DMS 273 (cell line): Measurements from ENCODE around the gene ANO4.

Source experiments
- DNase-seq: peaks from one replicate; lab custom pipeline; 2025; ENCODE audit not compliant: unreplicated experiment; lab: John Stamatoyannopoulos, UW

ANO4 gene

DNA sequence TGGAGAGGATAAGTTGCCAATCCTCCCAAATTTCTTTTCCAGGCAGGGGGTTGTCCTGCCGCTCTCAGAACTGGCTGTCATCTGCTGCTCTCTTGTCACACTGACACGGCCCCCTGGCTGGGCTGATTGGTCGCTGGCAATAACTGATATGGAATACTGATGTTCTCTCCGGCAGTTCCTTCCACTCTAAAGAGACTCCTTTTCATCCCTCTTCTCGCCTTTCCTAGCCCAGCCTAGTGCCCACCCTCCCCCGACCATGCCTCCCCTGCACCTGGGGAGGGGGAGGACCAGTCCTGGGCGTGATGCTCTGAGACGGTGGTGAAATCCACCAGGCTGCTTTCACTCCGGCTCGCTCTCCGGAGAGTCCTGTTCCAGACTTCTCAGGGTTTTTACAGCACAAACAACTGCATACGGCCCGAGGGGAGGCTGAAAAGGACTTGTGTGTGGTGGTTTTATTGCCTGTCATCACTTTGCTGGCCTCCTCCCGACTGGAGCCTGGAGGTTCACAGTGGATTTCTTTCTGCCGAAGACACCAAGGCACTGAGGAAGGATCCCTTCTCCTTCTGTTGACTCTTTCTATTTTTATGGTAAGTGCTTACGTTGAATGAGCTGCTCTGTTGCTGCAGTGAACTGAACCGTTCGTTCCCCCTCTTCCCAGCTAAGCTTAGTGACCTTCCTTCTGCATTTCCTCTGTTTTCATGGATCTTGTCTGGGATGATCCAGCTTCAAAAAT is at the start of gene ANO4:
Gene ANO4 (plus strand): TSS at position 336 of the 733 bp plus-strand sequence. CDS start 107,010 bp downstream, outside the sequence.
- DNase-seq = no peak

DNA sequence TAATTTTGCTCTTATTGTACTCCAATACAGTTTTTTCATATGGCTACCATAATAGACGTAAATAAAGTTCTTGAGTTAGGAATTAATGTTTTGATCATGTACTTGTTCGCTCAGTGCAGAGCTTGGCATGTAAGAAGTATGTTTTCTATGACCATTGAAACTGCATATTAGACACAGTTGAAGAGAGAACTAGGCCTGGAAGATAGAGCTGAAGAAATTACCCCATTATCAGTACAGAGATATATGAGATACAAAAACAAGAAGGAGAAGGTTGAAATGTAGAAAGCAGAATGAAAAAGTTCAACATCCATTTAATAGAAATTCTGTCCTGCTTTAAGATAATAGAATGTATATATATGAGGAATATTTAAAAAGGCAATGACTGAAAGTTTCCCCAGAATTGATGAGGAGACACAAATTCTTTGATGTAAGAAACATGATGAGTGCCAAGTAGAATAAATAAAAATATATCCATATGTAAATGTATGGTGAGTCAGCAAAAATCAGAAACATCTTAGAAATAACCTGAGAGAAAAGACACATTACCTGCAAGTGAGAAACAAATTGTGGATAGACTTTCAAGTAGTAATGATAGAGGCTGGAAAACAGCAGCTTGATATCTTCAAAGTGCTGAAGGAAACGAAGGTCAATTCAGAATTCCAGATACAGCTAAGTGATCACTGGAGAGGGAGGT is 49.1 kb upstream of the ANO4 start:
- no peak for DNase-seq

DNA sequence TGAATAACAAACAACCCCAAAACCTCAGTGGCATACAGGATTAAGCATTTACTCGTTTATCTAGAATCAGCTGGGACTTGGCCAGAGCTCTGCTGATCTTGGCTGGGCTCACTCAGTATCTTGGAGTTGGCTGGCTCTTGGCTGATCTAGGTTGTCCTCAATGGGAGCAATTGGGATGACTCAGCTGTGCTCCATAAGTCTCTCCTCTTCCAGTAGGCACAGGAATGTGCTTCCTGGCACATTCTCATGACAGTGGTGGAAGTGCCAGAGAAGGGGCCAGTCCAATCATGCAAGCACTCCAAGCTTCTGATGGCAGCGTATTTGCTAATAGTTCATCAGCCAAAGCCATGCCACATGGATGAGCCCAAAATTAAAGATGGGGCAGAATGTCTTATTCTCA is 41.7 kb upstream of the ANO4 start:
- DNase-seq = no peak

DNA sequence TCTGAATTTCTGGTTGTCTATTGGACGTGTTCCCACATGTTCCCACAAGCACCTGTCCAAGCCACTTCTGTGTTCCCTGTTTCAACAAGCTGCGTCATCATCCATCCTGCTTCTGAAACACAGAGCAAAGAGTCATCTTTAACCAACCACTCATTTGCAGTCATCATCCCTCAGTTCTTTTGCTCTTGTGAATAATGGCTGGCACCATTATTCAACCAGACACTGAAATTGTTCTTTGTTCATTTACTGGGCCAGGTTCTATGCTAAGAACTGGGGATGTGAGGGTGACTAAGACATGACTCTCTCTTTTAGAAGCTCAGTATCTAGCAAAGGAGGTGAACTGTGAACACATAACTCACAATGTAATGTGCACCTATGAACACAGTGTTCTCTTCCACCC is 40.7 kb upstream of the ANO4 start:
- DNase-seq = no peak

DNA sequence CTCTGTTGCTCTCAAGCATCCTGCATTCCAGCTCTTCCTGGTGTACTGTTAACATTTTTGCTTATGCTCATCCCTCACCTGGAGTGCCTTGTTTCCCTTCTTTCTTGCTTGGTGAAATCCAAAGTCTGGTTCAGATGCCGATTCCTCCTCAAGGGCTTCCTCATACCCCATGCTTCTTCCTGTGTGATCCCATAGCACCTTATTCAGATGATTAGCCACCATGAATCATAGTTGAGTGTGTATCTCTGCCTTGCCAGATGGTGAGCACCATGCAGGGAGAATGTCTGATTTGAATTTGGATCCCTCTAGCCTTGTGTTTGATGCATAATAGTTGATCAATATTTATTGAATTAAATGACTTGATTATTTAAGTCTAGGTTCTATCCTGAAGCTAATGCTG is 39.4 kb upstream of the ANO4 start:
- DNase-seq = no peak

DNA sequence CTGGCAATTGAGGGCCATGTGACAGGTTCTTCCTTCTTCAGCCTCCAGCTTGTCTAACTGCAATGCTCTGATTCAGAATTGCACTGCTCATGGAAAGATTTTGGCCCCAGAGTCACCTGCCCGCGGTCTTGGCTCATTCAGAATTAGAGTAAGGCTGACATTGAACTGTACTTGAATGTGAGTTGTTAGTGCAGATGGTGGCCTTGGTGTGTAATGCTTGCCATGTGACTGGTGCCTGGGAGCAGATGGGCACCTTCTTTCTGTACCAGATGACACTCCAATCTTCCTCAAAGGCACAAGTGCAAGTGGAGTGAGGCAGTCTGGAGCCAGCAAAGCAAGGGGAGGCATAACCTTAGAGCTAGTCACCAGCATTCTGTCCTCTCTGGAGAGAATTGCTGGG is 36.5 kb upstream of the ANO4 start:
- peak; percentile 81 for DNase-seq

DNA sequence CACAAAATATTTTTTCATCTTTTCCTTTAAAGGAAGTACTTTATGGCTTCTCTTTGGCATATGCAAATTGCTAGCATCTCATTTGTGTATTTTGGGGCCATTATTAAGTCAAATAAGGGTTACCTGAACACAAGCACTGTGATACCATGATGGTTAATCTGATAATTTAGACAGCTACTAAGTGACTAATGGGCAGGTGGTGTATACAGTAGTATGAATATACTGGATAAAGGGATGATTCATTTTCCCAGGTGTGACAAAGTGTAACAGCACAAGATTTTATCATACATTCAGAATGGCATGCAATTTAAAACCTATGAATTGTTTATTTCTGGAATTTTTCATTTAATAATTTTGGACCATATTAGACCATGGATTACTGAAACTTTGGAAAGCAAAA is 27.2 kb upstream of the ANO4 start:
- DNase-seq = no peak

DNA sequence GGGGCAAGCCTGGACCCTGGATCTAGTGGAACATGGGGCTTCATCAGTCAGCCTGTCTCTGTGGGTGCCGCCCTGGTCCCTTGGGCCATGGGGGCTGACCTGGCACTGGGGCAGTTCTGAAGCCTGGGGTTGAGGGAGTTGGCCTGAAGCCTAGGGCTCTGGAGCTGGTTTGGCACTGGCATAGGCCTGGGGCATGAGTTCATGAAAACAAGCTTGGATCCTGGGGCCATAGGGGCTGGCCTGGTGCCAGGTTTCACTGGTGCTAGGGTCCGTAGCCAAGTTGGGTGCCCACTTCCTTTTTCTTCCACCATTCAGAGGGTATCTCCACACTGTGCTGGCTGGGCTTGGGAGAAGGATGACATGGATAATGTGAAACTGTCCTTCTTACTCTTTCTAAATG is 26.6 kb upstream of the ANO4 start:
- no peak for DNase-seq

DNA sequence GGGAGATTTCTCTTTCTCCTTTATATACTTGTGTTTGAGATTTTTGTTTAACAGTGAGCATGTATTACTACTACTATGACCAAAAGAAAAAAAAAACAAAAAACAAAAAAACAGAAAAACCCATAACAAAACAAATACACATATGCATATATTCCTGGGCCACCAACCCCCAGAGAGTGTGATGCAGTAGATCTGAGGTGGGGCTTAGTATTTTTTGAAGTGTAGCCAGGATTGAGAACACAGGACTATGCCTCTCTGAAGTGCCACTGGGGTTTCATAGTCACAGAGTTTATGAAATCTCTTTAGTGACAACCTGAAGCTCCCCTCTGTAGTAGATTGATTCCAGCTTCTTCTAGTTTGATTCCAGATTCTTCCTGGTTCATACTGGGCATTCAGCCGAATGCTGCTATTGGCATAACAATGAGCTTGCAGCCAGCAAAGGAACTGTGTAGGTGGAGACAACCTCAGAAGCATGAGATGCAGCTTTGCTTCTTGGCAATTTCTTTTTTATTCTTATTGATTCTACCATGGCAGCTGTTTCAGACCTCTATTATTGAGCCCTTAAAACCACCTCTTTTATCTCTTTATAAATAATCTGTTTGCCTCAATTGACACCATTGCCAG is 15.5 kb upstream of the ANO4 start:
- DNase-seq = no peak

DNA sequence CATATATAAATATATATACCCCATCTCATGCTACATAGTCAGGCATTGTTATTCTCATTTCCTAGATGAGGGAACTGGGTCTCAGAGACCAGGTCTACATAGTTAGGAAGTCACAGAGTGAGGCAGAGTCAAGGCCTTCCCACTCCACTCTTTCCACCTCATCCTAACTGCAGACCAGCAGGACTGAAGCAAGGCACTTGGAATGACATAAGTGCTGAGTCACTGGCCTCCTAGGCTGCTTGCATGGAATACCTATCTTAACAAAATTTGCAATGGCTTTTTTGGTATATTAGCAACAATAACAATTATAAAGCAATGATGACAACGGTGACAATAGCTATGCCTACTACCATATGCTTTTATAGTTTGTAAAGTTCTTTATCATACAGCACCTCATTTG is 5.4 kb upstream of the ANO4 start:
- no peak for DNase-seq

DNA sequence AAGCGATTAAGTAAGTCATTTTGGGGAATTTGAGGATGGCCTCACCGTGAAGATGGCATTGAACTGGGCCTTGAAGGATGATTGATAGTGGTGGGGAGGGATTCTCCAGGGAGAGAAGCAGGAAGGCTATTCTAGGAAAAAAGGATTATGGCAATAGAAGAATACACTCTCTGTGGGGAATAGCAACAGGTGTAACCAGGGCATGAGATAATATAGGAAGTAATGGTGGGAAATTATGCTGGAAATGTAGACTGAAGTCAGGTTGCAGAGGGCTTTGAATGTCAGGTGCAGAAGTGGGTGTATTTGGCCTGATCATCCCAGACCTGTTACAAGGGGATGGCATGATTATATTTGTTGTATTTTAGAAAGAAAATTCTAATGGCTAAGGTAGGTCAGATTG is 4.6 kb upstream of the ANO4 start:
- no peak for DNase-seq

DNA sequence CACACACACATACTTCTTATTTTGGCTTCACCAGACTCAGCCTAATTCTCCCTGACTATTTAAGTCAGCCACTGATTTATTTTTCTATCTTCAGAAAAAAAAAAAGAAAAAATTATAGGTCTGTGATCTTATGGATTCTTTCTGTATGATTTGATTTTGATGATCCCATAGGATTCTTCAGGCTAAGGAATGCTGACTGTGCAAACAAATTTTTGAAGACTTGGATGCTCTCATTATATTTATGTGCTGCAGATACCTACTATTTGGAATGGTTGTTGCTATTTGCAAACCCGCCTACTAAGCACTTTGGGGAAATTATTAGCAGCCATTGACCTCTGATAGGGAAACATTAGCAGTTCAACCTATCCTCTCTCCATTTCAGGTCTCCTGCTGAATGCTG is 4.0 kb upstream of the ANO4 start:
- no peak for DNase-seq

DNA sequence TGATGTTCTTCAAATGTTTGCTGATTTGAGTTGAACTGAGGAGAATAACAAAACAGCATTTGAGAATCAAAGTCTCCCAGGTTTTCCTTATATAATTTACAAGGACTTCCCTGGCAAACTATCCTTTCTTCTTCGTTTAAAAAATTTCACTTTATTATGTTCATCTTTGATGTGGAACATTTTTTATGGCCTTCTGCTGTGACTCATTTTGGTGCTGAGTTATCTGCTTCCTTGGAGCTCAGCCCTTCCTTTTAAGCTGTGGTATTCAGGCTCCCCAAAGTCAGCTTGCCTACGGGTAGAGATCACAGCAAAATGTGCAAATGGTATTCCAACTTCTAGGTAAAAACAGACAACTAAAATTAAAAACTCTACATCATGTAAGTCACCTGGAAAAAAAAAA is 1.4 kb upstream of the ANO4 start:
- DNase-seq = no peak

DNA sequence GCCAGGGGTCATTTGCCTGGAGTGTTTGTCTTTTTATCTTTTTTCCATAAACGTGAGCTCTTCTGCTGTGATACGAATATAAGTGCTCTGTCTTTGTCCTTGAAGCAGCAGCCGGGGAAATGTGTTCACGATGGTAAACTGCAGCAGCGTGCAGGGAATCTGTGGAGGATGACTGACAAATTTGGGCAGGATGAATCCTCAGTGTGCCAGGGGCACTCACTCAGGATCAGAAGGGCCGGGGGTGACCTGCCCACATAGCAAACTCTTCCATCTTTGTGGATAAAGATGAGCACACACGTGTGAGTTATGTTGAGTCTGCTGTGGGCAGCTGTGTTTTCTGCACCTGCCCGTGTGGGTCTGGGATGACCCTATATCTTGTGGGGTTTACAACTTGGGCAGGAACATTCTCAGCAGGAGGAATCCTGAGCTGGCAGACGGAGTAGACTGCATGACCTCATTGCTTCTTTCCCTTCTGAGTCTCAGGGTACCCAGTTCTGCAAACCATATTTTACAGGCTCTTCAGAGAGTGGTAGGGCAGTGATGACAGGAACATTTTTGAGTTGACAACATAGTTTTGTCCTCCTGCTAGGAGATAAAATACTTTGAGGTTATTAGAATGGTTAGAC is 711 bp downstream of the ANO4 start:
- DNase-seq = no peak

DNA sequence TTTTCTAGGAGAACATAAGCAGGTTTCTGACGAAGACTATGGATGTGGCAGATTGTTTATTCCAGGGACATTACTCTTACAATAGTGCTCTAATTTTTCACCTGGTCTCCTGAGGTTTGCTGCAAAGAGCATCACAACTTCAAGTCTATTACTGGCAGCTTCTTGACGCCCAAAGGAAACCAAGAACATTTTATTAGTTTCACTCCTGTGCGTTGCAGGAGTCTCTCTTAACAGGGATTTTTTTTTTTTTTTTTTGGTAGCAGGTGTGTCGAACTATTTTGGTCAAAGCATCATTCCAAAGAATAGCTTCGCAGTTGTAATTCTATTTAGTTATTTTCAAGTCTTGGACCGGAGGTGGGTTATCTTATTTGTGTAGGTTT is 1.2 kb downstream of the ANO4 start:
- DNase-seq = no peak

DNA sequence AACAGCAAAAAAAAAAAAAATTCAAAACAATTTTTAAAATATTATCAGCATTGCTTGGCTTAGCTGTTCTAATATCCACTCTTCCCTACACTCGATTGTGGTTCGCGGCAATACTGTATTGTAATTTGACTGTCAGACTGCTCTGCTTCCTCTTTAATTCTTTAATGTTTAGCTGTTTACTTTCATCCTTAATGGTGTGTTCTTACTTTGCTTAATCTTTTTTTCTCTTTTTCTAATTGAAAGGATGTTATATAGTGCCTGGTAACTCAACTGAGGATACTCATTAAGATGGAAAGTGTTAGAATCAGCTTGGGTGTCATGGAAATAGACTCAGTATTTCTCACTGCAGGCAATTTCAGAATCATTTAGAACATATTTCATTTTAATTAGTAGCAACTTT is 2.0 kb downstream of the ANO4 start:
- DNase-seq = no peak

DNA sequence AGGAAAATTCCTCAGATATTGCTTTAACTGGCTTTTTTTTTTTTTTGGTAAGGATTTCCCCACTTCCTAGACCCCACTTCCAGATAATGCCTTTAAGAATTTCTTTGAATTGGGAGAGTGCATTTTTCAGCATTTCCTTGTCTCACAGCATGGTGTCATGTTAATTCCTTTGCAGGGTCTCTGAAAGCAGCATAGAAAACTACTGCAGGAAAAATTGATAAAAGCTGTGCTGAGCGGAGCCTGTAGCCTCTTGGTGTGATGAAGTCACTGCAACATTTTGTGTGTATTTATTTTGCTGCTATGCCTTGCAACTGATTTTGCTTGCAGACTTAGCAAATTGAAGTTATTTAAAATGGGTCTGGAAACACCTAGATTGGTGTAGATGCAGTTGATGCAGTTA is 2.7 kb downstream of the ANO4 start:
- no peak for DNase-seq

DNA sequence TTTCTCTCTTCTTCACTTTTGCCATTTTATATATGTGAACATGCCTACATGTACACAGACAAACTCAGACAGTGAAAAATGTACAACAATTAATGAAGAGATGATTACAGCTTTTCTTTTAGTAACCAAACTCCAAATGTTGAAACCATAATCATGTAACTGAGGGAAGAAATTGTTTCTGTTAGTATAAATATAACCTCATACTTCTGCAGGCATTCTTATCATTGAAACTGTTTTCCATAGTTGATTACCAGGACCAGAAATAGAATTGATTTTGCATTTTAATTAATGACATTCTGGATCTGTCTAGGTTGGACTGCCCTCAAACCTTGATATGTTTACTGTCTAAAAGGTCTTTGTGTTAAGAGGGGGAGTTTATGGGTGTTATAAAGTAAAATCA is 3.2 kb downstream of the ANO4 start:
- no peak for DNase-seq

DNA sequence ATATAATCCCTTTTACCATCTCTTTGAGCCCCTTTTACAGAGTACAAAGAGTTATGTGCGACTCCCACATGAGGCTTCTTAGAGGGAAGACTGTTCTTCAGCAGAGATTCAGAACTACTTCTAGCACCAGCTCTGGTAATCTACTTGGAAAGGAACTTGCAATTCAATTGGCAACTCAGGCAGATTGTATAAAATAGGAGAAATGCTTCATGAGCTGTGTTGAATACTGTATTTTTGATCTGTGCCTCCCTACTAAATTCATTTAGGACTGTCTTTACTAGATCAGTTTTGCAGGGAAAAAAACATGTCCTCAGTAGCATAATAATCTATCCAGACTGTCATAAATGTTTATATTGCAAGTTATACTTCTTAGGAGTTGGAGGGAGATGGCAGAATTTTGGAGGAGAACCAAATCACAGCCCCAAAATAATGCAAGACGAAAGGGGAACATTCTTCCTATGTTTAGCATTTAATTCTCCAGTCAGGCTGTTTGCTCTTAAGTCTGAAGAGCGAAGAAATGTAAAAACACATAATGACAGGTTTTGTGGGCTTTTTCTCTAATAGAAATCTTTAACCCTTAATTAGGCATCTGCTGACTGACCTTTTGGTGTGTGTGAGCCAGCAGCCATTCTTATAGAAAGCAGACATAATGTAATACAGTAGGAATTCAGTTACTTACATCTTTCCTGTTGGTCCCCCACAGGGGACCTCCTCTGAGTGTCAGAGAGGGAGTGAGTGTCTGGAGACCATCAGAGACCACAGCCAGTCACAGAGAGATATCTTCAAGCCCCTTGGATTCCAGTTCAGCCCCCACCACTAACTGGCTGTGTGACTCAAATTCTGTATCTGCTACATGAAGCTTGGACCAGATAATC is 3.9 kb downstream of the ANO4 start:
- no peak for DNase-seq

DNA sequence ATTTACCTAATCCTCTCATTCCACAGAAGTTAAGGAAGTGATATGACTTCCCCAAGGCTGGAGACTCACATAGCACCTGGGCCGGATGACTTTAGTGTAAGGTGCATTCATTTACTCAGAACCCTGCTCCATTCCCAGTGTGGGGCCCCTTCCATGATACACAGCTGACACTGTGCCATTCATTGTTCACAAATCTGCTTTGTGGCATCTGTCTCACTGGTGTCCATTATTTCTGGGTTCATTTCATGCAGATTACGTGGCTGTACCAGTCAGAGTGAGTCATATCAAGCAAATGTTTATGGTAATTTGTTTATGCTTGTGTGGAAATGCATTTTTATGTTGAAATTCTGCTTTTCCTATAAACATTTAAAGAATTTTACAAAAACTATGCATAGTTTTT is 5.2 kb downstream of the ANO4 start:
- DNase-seq = no peak

DNA sequence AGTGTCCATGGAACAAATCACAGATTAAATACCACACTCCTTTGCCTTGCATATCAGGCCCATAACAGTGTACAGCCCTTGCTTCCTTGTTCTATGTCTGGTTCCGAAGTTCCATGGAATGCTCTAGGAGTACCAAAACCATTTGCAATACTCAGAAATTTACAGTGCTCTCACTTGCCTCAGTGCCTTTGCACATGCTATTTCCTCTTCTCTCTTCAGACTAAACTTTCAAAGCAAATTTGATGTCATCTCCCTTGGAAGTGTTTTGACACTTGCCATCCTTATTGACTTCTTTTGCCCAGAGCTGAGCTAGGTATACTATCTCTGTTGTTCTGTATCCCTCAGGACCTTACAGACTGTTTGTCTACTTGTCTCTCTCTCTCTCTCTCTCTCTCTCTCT is 6.1 kb downstream of the ANO4 start:
- no peak for DNase-seq
